HepG2 (cell line): ENCODE measurements around the gene ZC2HC1B. TPM values are rescaled to one million over a fixed set of nuclear protein-coding genes. Genes with fewer than 3 reads are reported as not detected.
A peak's percentile ranks its signal among the peaks of the same experiment; 100 is the strongest.

Experiments used
- CCAR2 ChIP-seq: fragments of 200-400 bp; formaldehyde crosslinking; optimal IDR thresholded peaks from 2 replicates; pipeline ENCODE3; 2018; ENCODE audit warnings: low read depth, mild to moderate bottlenecking, low read length, moderate library complexity
- CERS6 ChIP-seq: sonication (generic); formaldehyde crosslinking; IDR thresholded peaks from 2 replicates; pipeline ENCODE4 v1.5.0; 2020; ENCODE audit warnings: missing genetic modification reagents
- DRAP1 ChIP-seq: IDR thresholded peaks from 2 replicates; pipeline ENCODE4 v1.6.1; 2016; ENCODE audit warnings: missing genetic modification reagents, missing compliant biosample characterization
- MAFK ChIP-seq, 2 experiments: IDR thresholded peaks in 1 of 2; conservative IDR thresholded peaks in 1 of 2; 2 replicates each; pipeline ENCODE4 v1.6.1; 2011; ENCODE audit warnings: improper control_type of control experiment in 2 of 2, low read length in 2 of 2
- MBNL3 ChIP-seq: fragments of 250-450 bp; sonication (Bioruptor Pico); conservative IDR thresholded peaks from 2 replicates; pipeline ENCODE4 v1.8.0; 2022; ENCODE audit warnings: mild to moderate bottlenecking, inconsistent platforms
- MIXL1 ChIP-seq: IDR thresholded peaks from 2 replicates; pipeline ENCODE4 v1.6.1; 2016
- MXD1 ChIP-seq: sonication (generic); formaldehyde crosslinking; IDR thresholded peaks from 2 replicates; pipeline ENCODE4 v1.4.0; 2020; ENCODE audit warnings: mild to moderate bottlenecking, missing genetic modification reagents
- NCOR1 ChIP-seq: fragments of 200-600 bp; sonication (generic); IDR thresholded peaks from 2 replicates; pipeline ENCODE4 v1.7.0; 2017; ENCODE audit warnings: antibody characterized with exemption, low read length, borderline replicate concordance
- RNF219 ChIP-seq: sonication (generic); formaldehyde crosslinking; IDR thresholded peaks from 2 replicates; pipeline ENCODE4 v1.5.0; 2020; ENCODE audit warnings: mild to moderate bottlenecking, missing genetic modification reagents
- SETDB1 ChIP-seq: sonication (generic); formaldehyde crosslinking; IDR thresholded peaks from 2 replicates; pipeline ENCODE4 v1.5.1; 2020; ENCODE audit warnings: missing genetic modification reagents, mild to moderate bottlenecking, borderline replicate concordance
- SP2 ChIP-seq: sonication (generic); formaldehyde crosslinking; IDR thresholded peaks from 2 replicates; pipeline ENCODE4 v1.5.1; 2020; ENCODE audit warnings: mild to moderate bottlenecking, missing genetic modification reagents
- TOE1 ChIP-seq: sonication (generic); formaldehyde crosslinking; IDR thresholded peaks from 2 replicates; pipeline ENCODE4 v1.4.0; 2020; ENCODE audit warnings: mild to moderate bottlenecking, missing genetic modification reagents
- ZFP36 ChIP-seq: fragments of 150-350 bp; IDR thresholded peaks from 2 replicates; pipeline ENCODE4 v1.6.1; 2018; ENCODE audit warnings: borderline replicate concordance, low read length, low read depth; ENCODE audit not compliant: partially characterized antibody
- ZNF256 ChIP-seq: sonication (generic); formaldehyde crosslinking; conservative IDR thresholded peaks from 2 replicates; pipeline ENCODE4 v1.4.0; 2020; ENCODE audit warnings: missing genetic modification reagents
- ZNF354B ChIP-seq: sonication (generic); formaldehyde crosslinking; IDR thresholded peaks from 2 replicates; pipeline ENCODE4 v1.8.0; 2022; ENCODE audit warnings: mild to moderate bottlenecking, missing genetic modification reagents
- ZNF407 ChIP-seq: sonication (generic); formaldehyde crosslinking; IDR thresholded peaks from one replicate; pipeline ENCODE4 v1.5.1; 2020; ENCODE audit warnings: mild to moderate bottlenecking, missing genetic modification reagents; ENCODE audit errors: not compliant biosample characterization
- polyA plus RNA-seq, 8 experiments: library from polyadenylated mRNA; depleted of rRNA in 3 of 8; stranded (reverse) in 7 of 8; unstranded in 1 of 8; fragments of >200 nt; fragmentation: Illumina TruSeq in 4 of 8; extraction: Trizol in 4 of 8; gene quantifications; 2 replicates each; pipeline versions ENCODE4 v1.2.1 to v1.2.3, GENCODE V29; 2011 to 2016; ENCODE audit warnings: low read depth in 4 of 8, missing spikeins in 1 of 8, mixed read lengths in 1 of 8; ENCODE audit not compliant: insufficient read depth in 1 of 8
- total RNA-seq, 5 experiments: library from RNA; depleted of rRNA; stranded (reverse); fragments of >200 nt; fragmentation: Illumina TruSeq; extraction: Trizol; gene quantifications; 2 replicates each; pipeline ENCODE4 v1.2.3, GENCODE V29; 2016; ENCODE audit warnings: low read depth in 1 of 5

Gene ZC2HC1B
- total and polyA plus RNA-seq, 2 of the 13 experiments (the other 11 are each of a cell fraction or from before 2014, with no cell fraction given): not detected

GRCh38 chr6:143842902-143843676, 21.2 kb upstream of the ZC2HC1B start, which contains the start of gene LTV1 (continued):
- peak; percentile 72; the same call in 1 of the 2 replicates for TF ChIP-seq MIXL1
- TF ChIP-seq CERS6 (CRISPR knock-in tag): peak; percentile 96
- no peak for TF ChIP-seq SETDB1
- TF ChIP-seq MBNL3 (CRISPR knock-in tag): no peak
- peak; percentile 99 for TF ChIP-seq ZNF407
- TF ChIP-seq RNF219 (CRISPR knock-in tag): peak; percentile 99
- TF ChIP-seq ZNF256 (CRISPR knock-in tag): peak; percentile 97
- no peak for TF ChIP-seq CCAR2
- peak; percentile 100 for TF ChIP-seq MXD1 (CRISPR knock-in tag)
- 0 out of 2 replicates have a peak, but pooled peaks have one; percentile 60 for TF ChIP-seq ZNF354B (CRISPR knock-in tag)
- no peak for TF ChIP-seq ZFP36
- no peak for TF ChIP-seq MAFK (conservative IDR thresholded peaks at IDR 0.05 in 1 of 2, IDR thresholded peaks at IDR 0.05 in 1 of 2; ENCODE audit: low read length in 2 of 2)
- peak; percentile 88 for TF ChIP-seq DRAP1 (CRISPR knock-in tag)
- peak; percentile 62; the same call in 1 of the 2 replicates for TF ChIP-seq NCOR1
- peak; percentile 99 for TF ChIP-seq TOE1 (CRISPR knock-in tag)
- peak; percentile 86 for TF ChIP-seq SP2
